A549 (cell line): Measurements from ENCODE around the gene IGSF9.

Experiments used
- CTCF ChIP-seq: fragments of >200 bp; sonication (Bioruptor Twin); formaldehyde crosslinking; IDR thresholded peaks from 3 replicates; pipeline ENCODE4 v1.5.1; 2016
- JUN ChIP-seq, 2 experiments: fragments of >200 bp; sonication (Bioruptor Twin); formaldehyde crosslinking; IDR thresholded peaks; 2 replicates in 1 of 2; 3 replicates in 1 of 2; pipeline ENCODE4 v1.6.1; 2016 to 2017
- JUNB ChIP-seq: fragments of >200 bp; sonication (Bioruptor Twin); formaldehyde crosslinking; IDR thresholded peaks from 2 replicates; pipeline ENCODE4 v1.6.1; 2016
- POLR2A ChIP-seq: IDR thresholded peaks from 2 replicates; pipeline ENCODE4 v1.6.1; 2012; ENCODE audit warnings: mild to moderate bottlenecking, low read length
- POLR2AphosphoS2 ChIP-seq: conservative IDR thresholded peaks from 2 replicates; pipeline ENCODE4 v1.6.1; 2012; ENCODE audit warnings: low read length, improper control_type of control experiment, inconsistent platforms
- RFX5 ChIP-seq: fragments of 450-650 bp; IDR thresholded peaks from 2 replicates; pipeline ENCODE4 v1.7.1; 2014; ENCODE audit warnings: antibody characterized with exemption, mild to moderate bottlenecking, moderate library complexity

GRCh38 chr1:159986093-159986492 lies 40.7 kb upstream of the IGSF9 start:
- TF ChIP-seq RFX5, result no peak
- no peak for TF ChIP-seq CTCF
- no peak for TF ChIP-seq POLR2AphosphoS2
- TF ChIP-seq JUNB, result no peak
- no peak for TF ChIP-seq JUN (IDR thresholded peaks at IDR 0.05)
- TF ChIP-seq POLR2A, result no peak
